ENCODE data around the gene LAPTM5.

LAPTM5 gene

GRCh38 chr1:30715216-30715615 is 42.4 kb downstream of the LAPTM5 start:
- TF ChIP-seq TAF1 (IDR thresholded peaks at IDR 0.05; ENCODE audit: borderline replicate concordance, insufficient read depth, low read length) (no peak), POLR2AphosphoS5 (IDR thresholded peaks at IDR 0.05; ENCODE audit: low read depth, low read length) (no peak), REST (IDR thresholded peaks at IDR 0.05; ENCODE audit: insufficient read depth in 1 of 2, low read depth in 2 of 2, low read length in 2 of 2) (no peak), SIN3A (IDR thresholded peaks at IDR 0.05; ENCODE audit: borderline replicate concordance, insufficient read depth, low read length) (no peak), FOXP2 (optimal IDR thresholded peaks at IDR 0.05; ENCODE audit: borderline replicate concordance, extremely low read depth, extremely low read length, insufficient read depth) (no peak)

- TF ChIP-seq FOXP2 (optimal IDR thresholded peaks at IDR 0.05; ENCODE audit: borderline replicate concordance, extremely low read depth, extremely low read length, insufficient read depth): no peak
- no peak for TF ChIP-seq TAF1 (IDR thresholded peaks at IDR 0.05; ENCODE audit: borderline replicate concordance, insufficient read depth, low read length)
- no peak for TF ChIP-seq POLR2AphosphoS5 (IDR thresholded peaks at IDR 0.05; ENCODE audit: low read depth, low read length)
- TF ChIP-seq REST (IDR thresholded peaks at IDR 0.05; ENCODE audit: insufficient read depth in 1 of 2, low read depth in 2 of 2, low read length in 2 of 2): no peak
- TF ChIP-seq SIN3A (IDR thresholded peaks at IDR 0.05; ENCODE audit: borderline replicate concordance, insufficient read depth, low read length): no peak
These were observed 43.0 kb downstream of the LAPTM5 start for GRCh38 chr1:30714536-30715090.

- TF ChIP-seq FOXP2 (optimal IDR thresholded peaks at IDR 0.05; ENCODE audit: borderline replicate concordance, extremely low read depth, extremely low read length, insufficient read depth) (no peak), TAF1 (IDR thresholded peaks at IDR 0.05; ENCODE audit: borderline replicate concordance, insufficient read depth, low read length) (no peak), POLR2AphosphoS5 (IDR thresholded peaks at IDR 0.05; ENCODE audit: low read depth, low read length) (no peak), REST (IDR thresholded peaks at IDR 0.05; ENCODE audit: insufficient read depth in 1 of 2, low read depth in 2 of 2, low read length in 2 of 2) (no peak), SIN3A (IDR thresholded peaks at IDR 0.05; ENCODE audit: borderline replicate concordance, insufficient read depth, low read length) (no peak)
These were observed 43.5 kb downstream of the LAPTM5 start for GRCh38 chr1:30714025-30714424.

GRCh38 chr1:30713311-30713710 is 44.3 kb downstream of the LAPTM5 start:
- TF ChIP-seq POLR2AphosphoS5 (IDR thresholded peaks at IDR 0.05; ENCODE audit: low read depth, low read length) (no peak), SIN3A (IDR thresholded peaks at IDR 0.05; ENCODE audit: borderline replicate concordance, insufficient read depth, low read length) (no peak), REST (IDR thresholded peaks at IDR 0.05; ENCODE audit: insufficient read depth in 1 of 2, low read depth in 2 of 2, low read length in 2 of 2) (no peak), FOXP2 (optimal IDR thresholded peaks at IDR 0.05; ENCODE audit: borderline replicate concordance, extremely low read depth, extremely low read length, insufficient read depth) (no peak), TAF1 (IDR thresholded peaks at IDR 0.05; ENCODE audit: borderline replicate concordance, insufficient read depth, low read length) (no peak)
